ENCODE results near the gene FLAD1. TPM values are rescaled to one million over a fixed set of nuclear protein-coding genes. Genes with fewer than 3 reads are reported as not detected.
A peak's percentile ranks its signal among the peaks of the same experiment; 100 is the strongest.

The FLAD1 gene
- total and polyA plus RNA-seq, 7 donors = 17.5 to 36.5 (median 22.8) TPM

DNA sequence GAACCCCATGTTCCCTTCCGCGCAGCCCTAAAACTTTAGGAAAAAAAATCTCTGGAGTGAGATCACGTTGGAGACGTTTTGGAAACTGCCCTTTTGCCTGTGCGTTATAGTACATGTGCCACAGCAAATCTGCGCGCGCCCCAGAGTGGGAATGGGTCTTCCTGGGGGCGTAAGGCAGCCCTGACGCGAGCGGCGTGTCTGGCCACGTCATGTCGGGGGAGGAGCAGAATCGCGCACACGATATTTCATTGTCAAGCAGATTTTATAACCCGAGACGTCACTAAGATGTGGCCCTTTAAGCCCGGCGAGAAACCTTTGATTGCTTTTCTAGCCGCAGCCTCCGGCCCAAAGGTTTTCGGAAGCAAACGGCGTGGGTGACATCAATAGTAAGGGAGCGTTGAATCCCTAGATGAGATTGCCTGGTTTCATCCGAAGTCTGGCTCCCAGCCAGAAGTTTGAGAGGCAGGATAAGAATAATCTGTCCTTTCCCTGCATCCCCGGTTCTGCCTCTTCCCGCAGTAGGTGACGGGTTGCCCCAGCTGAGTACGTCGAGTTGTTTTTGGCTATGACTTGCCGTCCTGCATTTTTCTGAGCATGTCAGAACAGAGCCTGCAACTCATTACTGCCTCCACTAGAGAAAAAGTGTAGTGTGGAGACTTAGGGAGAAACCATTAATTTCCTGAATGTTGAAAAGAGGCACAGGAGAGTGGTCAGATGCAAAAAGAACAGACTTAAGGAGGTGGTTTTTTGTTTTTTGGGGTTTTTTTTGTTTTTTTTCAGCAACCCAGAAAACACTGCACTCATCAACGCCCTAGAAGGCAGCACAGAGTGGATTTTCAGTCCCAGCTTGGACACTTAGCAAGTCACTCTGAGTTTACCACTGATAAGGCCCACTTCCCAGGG is 45.8 kb upstream of the FLAD1 start:
- peak overlapping the region; percentile 66 to 80 (median 70) for H3K4me3 ChIP-seq
- peaks cover 0 to 45% (median 28%) of the 10 kb centered on the region in 4 donors for H3K4me1 ChIP-seq
- WGBS, 2 donors = 0 to 1% methylated on average over 36 of the region's 36 CpGs
- no peaks in the 10 kb centered on the region for H3K9me3 ChIP-seq
- TF ChIP-seq POLR2AphosphoS5 (IDR thresholded peaks at IDR 0.05) = peak; percentile 86 to 90 (median 88)
- peak; percentile 3 to 73 (median 47) for TF ChIP-seq EP300 (IDR thresholded peaks at IDR 0.05)
- TF ChIP-seq, protein P1, sequence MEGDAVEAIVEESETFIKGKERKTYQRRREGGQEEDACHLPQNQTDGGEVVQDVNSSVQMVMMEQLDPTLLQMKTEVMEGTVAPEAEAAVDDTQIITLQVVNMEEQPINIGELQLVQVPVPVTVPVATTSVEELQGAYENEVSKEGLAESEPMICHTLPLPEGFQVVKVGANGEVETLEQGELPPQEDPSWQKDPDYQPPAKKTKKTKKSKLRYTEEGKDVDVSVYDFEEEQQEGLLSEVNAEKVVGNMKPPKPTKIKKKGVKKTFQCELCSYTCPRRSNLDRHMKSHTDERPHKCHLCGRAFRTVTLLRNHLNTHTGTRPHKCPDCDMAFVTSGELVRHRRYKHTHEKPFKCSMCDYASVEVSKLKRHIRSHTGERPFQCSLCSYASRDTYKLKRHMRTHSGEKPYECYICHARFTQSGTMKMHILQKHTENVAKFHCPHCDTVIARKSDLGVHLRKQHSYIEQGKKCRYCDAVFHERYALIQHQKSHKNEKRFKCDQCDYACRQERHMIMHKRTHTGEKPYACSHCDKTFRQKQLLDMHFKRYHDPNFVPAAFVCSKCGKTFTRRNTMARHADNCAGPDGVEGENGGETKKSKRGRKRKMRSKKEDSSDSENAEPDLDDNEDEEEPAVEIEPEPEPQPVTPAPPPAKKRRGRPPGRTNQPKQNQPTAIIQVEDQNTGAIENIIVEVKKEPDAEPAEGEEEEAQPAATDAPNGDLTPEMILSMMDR (IDR thresholded peaks at IDR 0.05) = peak in 2 of 4 experiments; percentile 14 to 17
- peak; percentile 37 to 74 for TF ChIP-seq POLR2A (IDR thresholded peaks at IDR 0.05)
- intact Hi-C loops (cut with DNase I) = loop anchor here (1.0 to 2.0 kb wide), 3 partner anchors 37 to 379 kb away; partner anchors contain the start of genes CKS1B and UBE2Q1
- peak overlapping the region; percentile 90 to 98 (median 96) for H3K27ac ChIP-seq
- no peaks in the 10 kb centered on the region for H3K27me3 ChIP-seq
- no peaks in the 10 kb centered on the region for H3K36me3 ChIP-seq
- peak; percentile 97 for DNase-seq

DNA sequence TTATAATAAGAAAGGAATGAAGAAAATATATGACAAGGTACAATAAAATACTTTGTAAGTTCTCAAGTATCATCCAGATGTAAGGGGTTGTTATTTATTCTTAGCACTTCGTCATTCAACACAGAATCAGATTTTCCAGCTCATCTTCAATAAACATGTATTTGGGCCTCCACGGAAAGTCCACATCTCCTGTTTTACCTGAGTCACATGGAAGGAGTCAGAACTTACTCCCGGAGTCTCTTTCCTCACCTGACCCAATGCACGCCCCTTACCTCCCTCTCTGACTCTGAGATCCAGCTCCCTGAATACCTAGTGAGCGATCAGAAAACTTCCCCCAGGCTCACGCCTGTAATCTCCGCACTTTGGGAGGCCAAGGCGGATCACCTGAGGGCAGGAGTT is 45.2 kb upstream of the FLAD1 start:
- H3K27me3 ChIP-seq = no peaks in the 10 kb centered on the region
- peaks cover 0 to 49% (median 28%) of the 10 kb centered on the region in 4 donors for H3K4me1 ChIP-seq
- no peak for TF ChIP-seq EP300 (IDR thresholded peaks at IDR 0.05)
- TF ChIP-seq, protein P1 (IDR thresholded peaks at IDR 0.05) = no peak
- no peak for TF ChIP-seq POLR2AphosphoS5 (IDR thresholded peaks at IDR 0.05)
- TF ChIP-seq POLR2A (IDR thresholded peaks at IDR 0.05) = no peak
- intact Hi-C loops (cut with DNase I) = loop anchor here (1.0 to 2.0 kb wide), 3 partner anchors 36 to 379 kb away; partner anchors contain the start of genes CKS1B and UBE2Q1
- no peaks in the 10 kb centered on the region for H3K36me3 ChIP-seq
- H3K9me3 ChIP-seq = no peaks in the 10 kb centered on the region
- DNase-seq = no peak
- 80 to 87% methylated on average over 8 of the region's 8 CpGs for WGBS, 2 donors
- H3K4me3 ChIP-seq = peak overlapping the region in 3 of 4 donors; percentile 66 to 80 (median 74)
- peak overlapping the region; percentile 90 to 98 (median 96) for H3K27ac ChIP-seq

DNA sequence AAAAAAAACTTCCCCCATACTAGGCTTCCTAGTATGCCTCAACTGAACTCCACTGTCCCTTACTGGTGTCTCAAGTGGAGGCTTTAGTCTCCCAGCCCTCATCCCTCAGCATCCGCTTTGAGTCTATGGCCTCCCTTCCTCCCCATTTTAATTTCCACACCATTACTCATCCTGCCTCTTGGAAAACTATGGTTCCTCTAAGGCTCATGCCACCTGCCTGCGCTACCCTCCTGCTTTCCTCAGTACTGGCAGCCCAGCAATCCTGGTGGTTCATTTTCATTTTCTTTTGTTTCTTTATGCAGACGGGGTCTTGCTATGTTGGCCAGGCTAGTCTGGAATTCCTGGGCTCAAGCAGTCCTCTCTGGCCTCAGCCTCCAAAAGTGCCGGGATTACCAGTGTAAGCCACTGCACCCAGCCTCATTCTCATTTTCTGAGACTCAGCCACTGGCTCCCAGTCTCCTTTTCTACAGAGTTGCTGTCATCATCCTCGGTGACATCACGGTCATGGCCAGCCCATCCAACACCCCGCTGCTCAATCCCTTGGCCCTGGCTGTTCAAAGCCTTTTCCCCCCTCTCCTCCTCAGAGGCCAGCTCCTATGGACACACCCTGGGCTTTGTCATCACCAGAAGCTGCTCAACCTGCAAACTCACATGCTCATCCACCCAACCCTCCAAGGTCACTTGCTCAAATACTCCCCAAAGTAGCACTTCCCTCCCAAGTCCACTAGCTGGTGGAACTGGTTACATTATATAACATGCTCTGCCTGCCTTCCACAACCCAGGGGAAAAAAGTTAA is 44.3 kb upstream of the FLAD1 start:
- Histone ChIP-seq H3K4me1 (peaks cover 0 to 49% (median 30%) of the 10 kb centered on the region in 4 donors), H3K4me3 (no peak overlapping the region), H3K9me3 (no peaks in the 10 kb centered on the region), H3K27ac (peak overlapping the region; percentile 90 to 98 (median 96)), H3K36me3 (no peaks in the 10 kb centered on the region), H3K27me3 (no peaks in the 10 kb centered on the region)
- TF ChIP-seq EP300 (IDR thresholded peaks at IDR 0.05) (no peak), POLR2AphosphoS5 (IDR thresholded peaks at IDR 0.05) (no peak), POLR2A (IDR thresholded peaks at IDR 0.05) (no peak)
- TF ChIP-seq, protein P1 (IDR thresholded peaks at IDR 0.05) = no peak
- intact Hi-C loops (cut with DNase I) = no loop called here
- 95 to 96% methylated on average over 7 of the region's 7 CpGs for WGBS, 2 donors
- no peak for DNase-seq

DNA sequence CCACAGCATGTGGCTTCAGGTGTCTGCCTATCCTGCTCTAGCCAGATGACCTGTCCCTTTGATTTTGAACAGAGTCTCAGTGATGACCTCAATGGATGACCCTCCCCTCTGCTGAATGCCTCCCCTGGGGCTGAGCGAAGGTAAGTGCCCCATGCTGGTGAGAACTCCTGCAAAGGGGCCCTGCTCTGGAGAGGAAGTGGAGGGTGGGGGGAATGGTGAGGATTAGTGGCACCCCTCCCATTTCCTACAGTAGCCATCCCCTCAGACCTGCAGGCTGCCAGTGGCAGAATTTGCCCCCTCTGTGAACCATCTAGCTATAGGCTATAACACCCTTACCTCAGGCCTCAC is 43.0 kb upstream of the FLAD1 start:
- H3K27ac ChIP-seq = peak overlapping the region in 3 of 4 donors; percentile 25 to 98 (median 90)
- 77 to 98% methylated on average over 1 of the region's 1 CpG for WGBS, 2 donors

More for the DNA sequence above, 43.0 kb upstream of the FLAD1 start:
- no peaks in the 10 kb centered on the region for H3K9me3 ChIP-seq
- peaks cover 0 to 12% (median 3%) of the 10 kb centered on the region in 4 donors for H3K36me3 ChIP-seq
- no peak overlapping the region for H3K4me3 ChIP-seq
- DNase-seq = no peak
- intact Hi-C loops (cut with DNase I) = no loop called here
- no peaks in the 10 kb centered on the region for H3K27me3 ChIP-seq
- peaks cover 0 to 53% (median 33%) of the 10 kb centered on the region in 4 donors for H3K4me1 ChIP-seq
- TF ChIP-seq POLR2A (IDR thresholded peaks at IDR 0.05) (no peak), POLR2AphosphoS5 (IDR thresholded peaks at IDR 0.05) (no peak), EP300 (IDR thresholded peaks at IDR 0.05) (no peak)
- TF ChIP-seq, protein P1 (IDR thresholded peaks at IDR 0.05) = no peak
